Brain pericyte (primary cell): ENCODE measurements around the gene DENND1B.
"Not testable (repeated sequence)": the region's sequence is repeated elsewhere in the genome, so short reads cannot be mapped to it uniquely, and the experiment has no call there.

Experiments used
- DNase-seq: peaks from one replicate; pipeline ENCODE4 v3.0.0-alpha.2; 2012; ENCODE audit warnings: low read depth, low spot score

Gene DENND1B

GRCh38 chr1:197786280-197786679 lies 11.0 kb upstream of the DENND1B start:
- DNase-seq, result no peak

GRCh38 chr1:197783510-197783948 lies 8.2 kb upstream of the DENND1B start:
- no peak for DNase-seq

- no peak for DNase-seq
These were observed 7.6 kb upstream of the DENND1B start for GRCh38 chr1:197782722-197783360.

GRCh38 chr1:197781968-197782721 lies 6.9 kb upstream of the DENND1B start:
- DNase-seq, result no peak

- DNase-seq, result no peak
These were observed 4.6 kb upstream of the DENND1B start for GRCh38 chr1:197779921-197780320.

GRCh38 chr1:197778366-197778945 lies 3.2 kb upstream of the DENND1B start:
- no peak for DNase-seq

GRCh38 chr1:197776351-197777105 lies 1.2 kb upstream of the DENND1B start:
- DNase-seq, result no peak

- no peak for DNase-seq
These were observed 606 bp downstream of the DENND1B start for GRCh38 chr1:197774466-197775281.

- no peak for DNase-seq
These were observed 1.4 kb downstream of the DENND1B start for GRCh38 chr1:197773856-197774255.

- no peak for DNase-seq
These were observed 3.2 kb downstream of the DENND1B start for GRCh38 chr1:197771904-197772556.

GRCh38 chr1:197771386-197771785 lies 3.9 kb downstream of the DENND1B start:
- DNase-seq, result no peak

- no peak for DNase-seq
These were observed 5.0 kb downstream of the DENND1B start for GRCh38 chr1:197770243-197770642.

GRCh38 chr1:197769287-197769686 lies 6.0 kb downstream of the DENND1B start:
- no peak for DNase-seq

GRCh38 chr1:197768014-197768805 lies 7.1 kb downstream of the DENND1B start:
- no peak for DNase-seq

- DNase-seq, result no peak
These were observed 11.5 kb downstream of the DENND1B start for GRCh38 chr1:197763769-197764168.

- no peak for DNase-seq
These were observed 12.0 kb downstream of the DENND1B start for GRCh38 chr1:197763307-197763706.

GRCh38 chr1:197761654-197762053 lies 13.6 kb downstream of the DENND1B start:
- DNase-seq, result no peak

GRCh38 chr1:197755553-197755952 lies 19.7 kb downstream of the DENND1B start:
- DNase-seq, result not testable (repeated sequence)

GRCh38 chr1:197752652-197753164 lies 22.6 kb downstream of the DENND1B start:
- DNase-seq, result not testable (repeated sequence)

- DNase-seq, result no peak
These were observed 24.9 kb downstream of the DENND1B start for GRCh38 chr1:197750366-197750765.
